Ishikawa (cell line): ENCODE data around the gene KCNJ18.

Experiments
- CEBPB ChIP-seq: IDR thresholded peaks from 2 replicates; pipeline ENCODE4 v1.6.1; 2012
- EP300 ChIP-seq: IDR thresholded peaks from 2 replicates; pipeline ENCODE4 v1.6.1; 2012; ENCODE audit warnings: borderline replicate concordance
- REST ChIP-seq: IDR thresholded peaks from 2 replicates; pipeline ENCODE4 v1.6.1; 2012; ENCODE audit warnings: low read depth, mild to moderate bottlenecking
- TAF1 ChIP-seq: IDR thresholded peaks from 2 replicates; pipeline ENCODE4 v1.6.1; 2012; ENCODE audit warnings: low read depth, mild to moderate bottlenecking
- YY1 ChIP-seq: IDR thresholded peaks from 2 replicates; pipeline ENCODE4 v1.6.1; 2012; ENCODE audit warnings: low read depth
- ZBTB7A ChIP-seq: IDR thresholded peaks from 2 replicates; pipeline ENCODE4 v1.6.1; 2012; ENCODE audit warnings: low read depth

- TF ChIP-seq TAF1 (no peak), REST (no peak), YY1 (no peak), CEBPB (no peak), EP300 (no peak), ZBTB7A (no peak)
Measured at GRCh38 chr17:21687136-21687953, 5.0 kb upstream of the KCNJ18 start.
